Subcutaneous abdominal adipose tissue (tissue), 5 donors: Measurements from ENCODE around the gene RIPPLY3.
"Not testable (repeated sequence)": the region's sequence is repeated elsewhere in the genome, so short reads cannot be mapped to it uniquely, and the experiment has no call there.

Experiments
- H3K27ac ChIP-seq: one replicate; pipeline ENCODE4 v1.7.0; 2013; ENCODE audit warnings: low read depth, mild to moderate bottlenecking, inconsistent platforms, low read length, moderate library complexity
- H3K27me3 ChIP-seq, 5 donors: one replicate each; pipeline ENCODE4 v1.7.0; 2013; ENCODE audit warnings: low read length in 5 of 5, inconsistent platforms in 1 of 5; ENCODE audit not compliant: control insufficient read depth in 5 of 5, insufficient read depth in 4 of 5
- H3K36me3 ChIP-seq, 5 donors: one replicate each; pipeline ENCODE4 v1.7.0; 2013; ENCODE audit warnings: low read length in 5 of 5; ENCODE audit not compliant: control insufficient read depth in 5 of 5, insufficient read depth in 5 of 5
- H3K4me1 ChIP-seq, 5 donors: one replicate each; pipeline ENCODE4 v1.7.0; 2013; ENCODE audit warnings: low read length in 5 of 5, mild to moderate bottlenecking in 3 of 5, moderate library complexity in 1 of 5; ENCODE audit not compliant: control insufficient read depth in 5 of 5, insufficient read depth in 5 of 5
- H3K4me3 ChIP-seq, 5 donors: one replicate each; pipeline ENCODE4 v1.7.0; 2013; ENCODE audit warnings: low read length in 5 of 5, low read depth in 1 of 5
- H3K9ac ChIP-seq, 5 donors: one replicate each; pipeline ENCODE4 v1.7.0; 2013; ENCODE audit warnings: low read length in 5 of 5, mild to moderate bottlenecking in 4 of 5, moderate library complexity in 3 of 5
- H3K9me3 ChIP-seq, 5 donors: one replicate each; pipeline ENCODE4 v1.7.0; 2013; ENCODE audit warnings: low read length in 5 of 5; ENCODE audit not compliant: control insufficient read depth in 5 of 5
- donor health status: healthy.
- donor health status: healthy.
- donor health status: healthy.
- donor health status: healthy.
- donor health status: healthy.

The RIPPLY3 gene

GRCh38 chr21:37009740-37010341 is 3.3 kb downstream of the RIPPLY3 start:
- H3K9ac ChIP-seq = peak overlapping the region in 1 of 5 donors; percentile 57
- H3K27me3 ChIP-seq = peaks cover 8 to 24% (median 19%) of the 10 kb centered on the region in 5 donors
- no peaks in the 10 kb centered on the region for H3K9me3 ChIP-seq
- no peaks in the 10 kb centered on the region for H3K36me3 ChIP-seq
- H3K27ac ChIP-seq = no peak overlapping the region
- H3K4me3 ChIP-seq = peak overlapping the region; percentile 41 to 64 (median 54)
- peaks cover 2 to 23% (median 20%) of the 10 kb centered on the region in 5 donors for H3K4me1 ChIP-seq

- no peak overlapping the region for H3K4me3 ChIP-seq
- no peak overlapping the region for H3K9ac ChIP-seq
- H3K27me3 ChIP-seq = peaks cover 0 to 3% (median 0%) of the 10 kb centered on the region in 5 donors
- no peaks in the 10 kb centered on the region for H3K9me3 ChIP-seq
- H3K27ac ChIP-seq = no peak overlapping the region
- H3K4me1 ChIP-seq = no peaks in the 10 kb centered on the region
- no peaks in the 10 kb centered on the region for H3K36me3 ChIP-seq
Measured at GRCh38 chr21:37017951-37018679, 11.6 kb downstream of the RIPPLY3 start.

- peak overlapping the region in 3 of 5 donors; percentile 36 to 59 (median 37) for H3K4me3 ChIP-seq
- peaks cover 0 to 15% (median 0%) of the 10 kb centered on the region in 5 donors for H3K4me1 ChIP-seq
- no peaks in the 10 kb centered on the region for H3K9me3 ChIP-seq
- H3K9ac ChIP-seq = no peak overlapping the region
- no peaks in the 10 kb centered on the region for H3K36me3 ChIP-seq
- peak overlapping the region; percentile 33 for H3K27ac ChIP-seq
- no peaks in the 10 kb centered on the region for H3K27me3 ChIP-seq
Measured at GRCh38 chr21:37026499-37026898, 20.0 kb downstream of the RIPPLY3 start.

- Histone ChIP-seq H3K9me3 (no peaks in the 10 kb centered on the region), H3K36me3 (no peaks in the 10 kb centered on the region), H3K4me3 (no peak overlapping the region), H3K4me1 (peaks cover 0 to 15% (median 0%) of the 10 kb centered on the region in 5 donors), H3K27ac (no peak overlapping the region), H3K27me3 (no peaks in the 10 kb centered on the region), H3K9ac (no peak overlapping the region)
Measured at GRCh38 chr21:37028570-37028969, 22.1 kb downstream of the RIPPLY3 start.

GRCh38 chr21:37030864-37031263 is 24.4 kb downstream of the RIPPLY3 start:
- H3K36me3 ChIP-seq = no peaks in the 10 kb centered on the region
- peaks cover 0 to 15% (median 0%) of the 10 kb centered on the region in 5 donors for H3K4me1 ChIP-seq
- H3K4me3 ChIP-seq = no peak overlapping the region
- H3K9me3 ChIP-seq = no peaks in the 10 kb centered on the region
- H3K9ac ChIP-seq = no peak overlapping the region
- H3K27me3 ChIP-seq = no peaks in the 10 kb centered on the region
- H3K27ac ChIP-seq = no peak overlapping the region

GRCh38 chr21:37032293-37032692 is 25.8 kb downstream of the RIPPLY3 start:
- Histone ChIP-seq H3K9ac (no peak overlapping the region), H3K27me3 (no peaks in the 10 kb centered on the region), H3K27ac (no peak overlapping the region), H3K4me3 (no peak overlapping the region), H3K4me1 (peaks cover 0 to 2% (median 0%) of the 10 kb centered on the region in 5 donors), H3K36me3 (no peaks in the 10 kb centered on the region), H3K9me3 (no peaks in the 10 kb centered on the region)

- no peaks in the 10 kb centered on the region for H3K36me3 ChIP-seq
Measured at GRCh38 chr21:37032877-37033471, 26.5 kb downstream of the RIPPLY3 start.

GRCh38 chr21:37034394-37034793 is 27.9 kb downstream of the RIPPLY3 start:
- not testable (repeated sequence) for H3K9ac ChIP-seq, H3K4me3 ChIP-seq, H3K27ac ChIP-seq, H3K4me1 ChIP-seq, H3K9me3 ChIP-seq, H3K27me3 ChIP-seq, H3K36me3 ChIP-seq

More at GRCh38 chr21:37032877-37033471, 26.5 kb downstream of the RIPPLY3 start:
- H3K27me3 ChIP-seq = no peaks in the 10 kb centered on the region
- H3K27ac ChIP-seq = no peak overlapping the region
- no peaks in the 10 kb centered on the region for H3K4me1 ChIP-seq
- no peak overlapping the region for H3K9ac ChIP-seq
- H3K9me3 ChIP-seq = no peaks in the 10 kb centered on the region
- H3K4me3 ChIP-seq = no peak overlapping the region

- no peaks in the 10 kb centered on the region for H3K9me3 ChIP-seq
- no peaks in the 10 kb centered on the region for H3K36me3 ChIP-seq
- H3K9ac ChIP-seq = no peak overlapping the region
- H3K4me1 ChIP-seq = no peaks in the 10 kb centered on the region
- H3K27ac ChIP-seq = no peak overlapping the region
- H3K27me3 ChIP-seq = no peaks in the 10 kb centered on the region
- no peak overlapping the region for H3K4me3 ChIP-seq
Measured at GRCh38 chr21:37036177-37036576, 29.7 kb downstream of the RIPPLY3 start.

- peaks cover 0 to 5% (median 0%) of the 10 kb centered on the region in 5 donors for H3K4me1 ChIP-seq
- no peak overlapping the region for H3K27ac ChIP-seq
- H3K36me3 ChIP-seq = no peaks in the 10 kb centered on the region
- no peak overlapping the region for H3K9ac ChIP-seq
- no peak overlapping the region for H3K4me3 ChIP-seq
- no peaks in the 10 kb centered on the region for H3K9me3 ChIP-seq
- H3K27me3 ChIP-seq = no peaks in the 10 kb centered on the region
Measured at GRCh38 chr21:37039411-37040075, 33.0 kb downstream of the RIPPLY3 start.
